NT2/D1 (cell line): ENCODE data around the gene CARHSP1.
"Not testable (repeated sequence)": the region's sequence is repeated elsewhere in the genome, so short reads cannot be mapped to it uniquely, and the experiment has no call there.

ENCODE experiments used
- SUZ12 ChIP-seq: IDR thresholded peaks from 2 replicates; pipeline ENCODE4 v1.6.1; 2011; ENCODE audit not compliant: insufficient read length, insufficient read depth; ENCODE audit errors: extremely low read depth
- YY1 ChIP-seq: IDR thresholded peaks from 2 replicates; pipeline ENCODE4 v1.6.1; 2011; ENCODE audit not compliant: insufficient read length, insufficient read depth
- ZNF274 ChIP-seq: IDR thresholded peaks from 2 replicates; pipeline ENCODE4 v1.6.1; 2011; ENCODE audit warnings: mild to moderate bottlenecking, low read depth, low read length

- not testable (repeated sequence) for TF ChIP-seq ZNF274, YY1, SUZ12
Observed at GRCh38 chr16:8873866-8874195, 5.0 kb upstream of the CARHSP1 start.
